HL-60 (cell line): Measurements from ENCODE around the gene ARRB1.

Experiments
- CTCF ChIP-seq: IDR thresholded peaks from one replicate; pipeline ENCODE4 v1.5.1; 2011; ENCODE audit warnings: low read length, control low read depth, inconsistent platforms; ENCODE audit not compliant: insufficient read depth
- GABPA ChIP-seq: IDR thresholded peaks from 2 replicates; pipeline ENCODE4 v1.6.1; 2012; ENCODE audit warnings: low read depth
- POLR2AphosphoS5 ChIP-seq: IDR thresholded peaks from 2 replicates; pipeline ENCODE4 v1.6.1; 2012; ENCODE audit warnings: low read depth
- REST ChIP-seq: IDR thresholded peaks from 2 replicates; pipeline ENCODE4 v1.6.1; 2012; ENCODE audit warnings: low read depth; ENCODE audit not compliant: insufficient replicate concordance

GRCh38 chr11:75319035-75319877 is 32.2 kb downstream of the ARRB1 start:
- TF ChIP-seq CTCF (no peak), REST (no peak), GABPA (no peak), POLR2AphosphoS5 (no peak)
